Immature natural killer cell (primary cell): ENCODE measurements around the gene VAMP3. TPM values are rescaled to one million over a fixed set of nuclear protein-coding genes. Genes with fewer than 3 reads are reported as not detected.
A peak's percentile ranks its signal among the peaks of the same experiment; 100 is the strongest.

Experiments
- DNase-seq, 3 donors: peaks; one replicate each; pipeline ENCODE4 v3.0.0; 2022; ENCODE audit warnings: mixed read lengths in 1 of 3
- H3K27ac Mint-ChIP-seq, 6 donors: one replicate each; pipeline ENCODE4 v1.8.0; 2020; ENCODE audit warnings: mixed read lengths in 6 of 6, mild to moderate bottlenecking in 5 of 6, inconsistent platforms in 4 of 6, moderate library complexity in 3 of 6
- H3K27me3 Mint-ChIP-seq, 3 donors: one replicate each; pipeline ENCODE4 v1.8.0; 2020 to 2021; ENCODE audit warnings: low read depth in 3 of 3, mild to moderate bottlenecking in 3 of 3, mixed read lengths in 3 of 3, moderate library complexity in 3 of 3, inconsistent platforms in 1 of 3
- H3K36me3 Mint-ChIP-seq, 3 donors: one replicate each; pipeline ENCODE4 v1.8.0; 2020; ENCODE audit warnings: mixed read lengths in 3 of 3, inconsistent platforms in 2 of 3, mild to moderate bottlenecking in 2 of 3
- H3K4me1 Mint-ChIP-seq, 2 donors: one replicate each; pipeline ENCODE4 v1.8.0; 2020; ENCODE audit warnings: inconsistent platforms in 2 of 2, mild to moderate bottlenecking in 2 of 2, mixed read lengths in 2 of 2, moderate library complexity in 1 of 2
- H3K4me3 Mint-ChIP-seq, 5 donors: one replicate each; pipeline ENCODE4 v1.8.0; 2020; ENCODE audit warnings: mild to moderate bottlenecking in 5 of 5, mixed read lengths in 5 of 5, inconsistent platforms in 3 of 5, moderate library complexity in 3 of 5
- H3K9me3 Mint-ChIP-seq, 6 donors: one replicate each; pipeline ENCODE4 v1.8.0; 2020; ENCODE audit warnings: mild to moderate bottlenecking in 6 of 6, mixed read lengths in 6 of 6, inconsistent platforms in 4 of 6, moderate library complexity in 3 of 6
- polyA plus RNA-seq, 3 donors: library from polyadenylated mRNA; unstranded; fragments of 300-500 nt; fragmentation: Illumina TruSeq; gene quantifications; one replicate each; pipeline ENCODE4 v1.2.3, GENCODE V29; 2021

VAMP3 gene
- polyA plus RNA-seq = 10 to 100 TPM; 42.1 to 57.9 (median 51.5) TPM

- H3K27ac Mint-ChIP-seq = peak within 1 kb of the TSS; percentile 84 to 89 (median 87)
- no peaks in the 10 kb centered on the region for H3K9me3 Mint-ChIP-seq
- H3K27me3 Mint-ChIP-seq = peaks cover 0 to 2% (median 0%) of the 10 kb centered on the region in 3 donors
- H3K4me1 Mint-ChIP-seq = peaks cover 36 to 52% of the 10 kb centered on the region in 2 donors
- DNase-seq = peak; percentile 79 to 84 (median 81)
- H3K36me3 Mint-ChIP-seq = peaks cover 6 to 17% (median 16%) of the 10 kb centered on the region in 3 donors
- H3K4me3 Mint-ChIP-seq = peak within 1 kb of the TSS; percentile 85 to 93 (median 88)
Measured at GRCh38 chr1:7770997-7771822, at the start of gene VAMP3. TSS of gene VAMP3 (plus strand) at chr1:7771296. CDS start at chr1:7771384, 88 bp downstream.

GRCh38 chr1:7721940-7722669 lies 49.0 kb upstream of the VAMP3 start:
- H3K36me3 Mint-ChIP-seq = no peaks in the 10 kb centered on the region
- H3K27me3 Mint-ChIP-seq = peaks cover 2 to 13% (median 5%) of the 10 kb centered on the region in 3 donors
- no peak overlapping the region for H3K27ac Mint-ChIP-seq
- no peak overlapping the region for H3K4me3 Mint-ChIP-seq
- H3K4me1 Mint-ChIP-seq = no peaks in the 10 kb centered on the region
- DNase-seq = no peak
- no peaks in the 10 kb centered on the region for H3K9me3 Mint-ChIP-seq

- no peaks in the 10 kb centered on the region for H3K4me1 Mint-ChIP-seq
- H3K9me3 Mint-ChIP-seq = no peaks in the 10 kb centered on the region
- H3K36me3 Mint-ChIP-seq = no peaks in the 10 kb centered on the region
- peaks cover 2 to 13% (median 5%) of the 10 kb centered on the region in 3 donors for H3K27me3 Mint-ChIP-seq
- H3K27ac Mint-ChIP-seq = no peak overlapping the region
- H3K4me3 Mint-ChIP-seq = no peak overlapping the region
- no peak for DNase-seq
Measured at GRCh38 chr1:7722670-7723012, 48.5 kb upstream of the VAMP3 start.

- no peak overlapping the region for H3K27ac Mint-ChIP-seq
Measured at GRCh38 chr1:7726623-7727022, 44.5 kb upstream of the VAMP3 start.

GRCh38 chr1:7727809-7728471 lies 43.2 kb upstream of the VAMP3 start:
- H3K27ac Mint-ChIP-seq = no peak overlapping the region
- no peak overlapping the region for H3K4me3 Mint-ChIP-seq
- no peaks in the 10 kb centered on the region for H3K9me3 Mint-ChIP-seq
- no peak for DNase-seq
- H3K27me3 Mint-ChIP-seq = peaks cover 3 to 7% (median 5%) of the 10 kb centered on the region in 3 donors
- no peaks in the 10 kb centered on the region for H3K4me1 Mint-ChIP-seq
- H3K36me3 Mint-ChIP-seq = no peaks in the 10 kb centered on the region

More at GRCh38 chr1:7726623-7727022, 44.5 kb upstream of the VAMP3 start:
- no peak for DNase-seq
- no peaks in the 10 kb centered on the region for H3K9me3 Mint-ChIP-seq
- no peaks in the 10 kb centered on the region for H3K36me3 Mint-ChIP-seq
- peaks cover 4 to 7% (median 5%) of the 10 kb centered on the region in 3 donors for H3K27me3 Mint-ChIP-seq
- H3K4me1 Mint-ChIP-seq = no peaks in the 10 kb centered on the region
- no peak overlapping the region for H3K4me3 Mint-ChIP-seq

GRCh38 chr1:7729761-7730160 lies 41.3 kb upstream of the VAMP3 start:
- H3K27me3 Mint-ChIP-seq = peaks cover 3 to 9% (median 5%) of the 10 kb centered on the region in 3 donors
- H3K9me3 Mint-ChIP-seq = no peaks in the 10 kb centered on the region
- H3K4me3 Mint-ChIP-seq = no peak overlapping the region
- no peak for DNase-seq
- no peaks in the 10 kb centered on the region for H3K4me1 Mint-ChIP-seq
- H3K36me3 Mint-ChIP-seq = no peaks in the 10 kb centered on the region
- no peak overlapping the region for H3K27ac Mint-ChIP-seq

GRCh38 chr1:7732331-7732730 lies 38.8 kb upstream of the VAMP3 start:
- H3K27ac Mint-ChIP-seq = no peak overlapping the region
- no peak for DNase-seq
- H3K36me3 Mint-ChIP-seq = no peaks in the 10 kb centered on the region
- no peaks in the 10 kb centered on the region for H3K9me3 Mint-ChIP-seq
- H3K4me3 Mint-ChIP-seq = no peak overlapping the region
- H3K27me3 Mint-ChIP-seq = peaks cover 5% of the 10 kb centered on the region in 3 donors
- H3K4me1 Mint-ChIP-seq = no peaks in the 10 kb centered on the region

GRCh38 chr1:7733276-7733675 lies 37.8 kb upstream of the VAMP3 start:
- H3K27ac Mint-ChIP-seq = no peak overlapping the region
- DNase-seq = no peak
- H3K27me3 Mint-ChIP-seq = peaks cover 5% of the 10 kb centered on the region in 3 donors
- H3K36me3 Mint-ChIP-seq = no peaks in the 10 kb centered on the region
- no peaks in the 10 kb centered on the region for H3K4me1 Mint-ChIP-seq
- H3K4me3 Mint-ChIP-seq = no peak overlapping the region
- H3K9me3 Mint-ChIP-seq = no peaks in the 10 kb centered on the region

- Mint-ChIP-seq H3K9me3 (no peaks in the 10 kb centered on the region), H3K27ac (no peak overlapping the region), H3K4me1 (no peaks in the 10 kb centered on the region), H3K4me3 (no peak overlapping the region), H3K36me3 (no peaks in the 10 kb centered on the region), H3K27me3 (peaks cover 2 to 4% (median 3%) of the 10 kb centered on the region in 3 donors)
- no peak for DNase-seq
Measured at GRCh38 chr1:7738044-7738443, 33.1 kb upstream of the VAMP3 start.

- H3K4me1 Mint-ChIP-seq = no peaks in the 10 kb centered on the region
- H3K36me3 Mint-ChIP-seq = no peaks in the 10 kb centered on the region
- no peak for DNase-seq
- H3K4me3 Mint-ChIP-seq = no peak overlapping the region
- no peaks in the 10 kb centered on the region for H3K9me3 Mint-ChIP-seq
- peaks cover 0 to 6% (median 3%) of the 10 kb centered on the region in 3 donors for H3K27me3 Mint-ChIP-seq
- no peak overlapping the region for H3K27ac Mint-ChIP-seq
Measured at GRCh38 chr1:7743346-7743745, 27.8 kb upstream of the VAMP3 start.

GRCh38 chr1:7744882-7745281 lies 26.2 kb upstream of the VAMP3 start:
- Mint-ChIP-seq H3K9me3 (no peaks in the 10 kb centered on the region), H3K36me3 (no peaks in the 10 kb centered on the region), H3K4me3 (no peak overlapping the region), H3K27me3 (peaks cover 0 to 9% (median 0%) of the 10 kb centered on the region in 3 donors), H3K27ac (no peak overlapping the region), H3K4me1 (no peaks in the 10 kb centered on the region)
- no peak for DNase-seq

GRCh38 chr1:7745783-7746182 lies 25.3 kb upstream of the VAMP3 start:
- no peaks in the 10 kb centered on the region for H3K36me3 Mint-ChIP-seq

GRCh38 chr1:7747605-7748004 lies 23.5 kb upstream of the VAMP3 start:
- peaks cover 0 to 14% (median 0%) of the 10 kb centered on the region in 3 donors for H3K27me3 Mint-ChIP-seq
- no peaks in the 10 kb centered on the region for H3K36me3 Mint-ChIP-seq
- no peak overlapping the region for H3K4me3 Mint-ChIP-seq
- H3K9me3 Mint-ChIP-seq = no peaks in the 10 kb centered on the region
- peaks cover 1 to 3% of the 10 kb centered on the region in 2 donors for H3K4me1 Mint-ChIP-seq
- no peak for DNase-seq
- no peak overlapping the region for H3K27ac Mint-ChIP-seq

More at GRCh38 chr1:7745783-7746182, 25.3 kb upstream of the VAMP3 start:
- H3K27ac Mint-ChIP-seq = no peak overlapping the region
- peaks cover 0 to 9% (median 0%) of the 10 kb centered on the region in 3 donors for H3K27me3 Mint-ChIP-seq
- H3K9me3 Mint-ChIP-seq = no peaks in the 10 kb centered on the region
- no peaks in the 10 kb centered on the region for H3K4me1 Mint-ChIP-seq
- no peak for DNase-seq
- no peak overlapping the region for H3K4me3 Mint-ChIP-seq

- Mint-ChIP-seq H3K27me3 (peaks cover 0 to 21% (median 0%) of the 10 kb centered on the region in 3 donors), H3K4me1 (peaks cover 16 to 17% of the 10 kb centered on the region in 2 donors), H3K27ac (no peak overlapping the region), H3K9me3 (no peaks in the 10 kb centered on the region), H3K4me3 (no peak overlapping the region), H3K36me3 (no peaks in the 10 kb centered on the region)
- DNase-seq = no peak
Measured at GRCh38 chr1:7749126-7749525, 22.0 kb upstream of the VAMP3 start.
